ENCODE measurements around the gene TMCO4. TPM values are rescaled to one million over a fixed set of nuclear protein-coding genes. Genes with fewer than 3 reads are reported as not detected.
A peak's percentile ranks its signal among the peaks of the same experiment; 100 is the strongest.

Gene TMCO4
- total and polyA plus RNA-seq, 8 donors = 15.7 to 22.1 (median 18.9) TPM

DNA sequence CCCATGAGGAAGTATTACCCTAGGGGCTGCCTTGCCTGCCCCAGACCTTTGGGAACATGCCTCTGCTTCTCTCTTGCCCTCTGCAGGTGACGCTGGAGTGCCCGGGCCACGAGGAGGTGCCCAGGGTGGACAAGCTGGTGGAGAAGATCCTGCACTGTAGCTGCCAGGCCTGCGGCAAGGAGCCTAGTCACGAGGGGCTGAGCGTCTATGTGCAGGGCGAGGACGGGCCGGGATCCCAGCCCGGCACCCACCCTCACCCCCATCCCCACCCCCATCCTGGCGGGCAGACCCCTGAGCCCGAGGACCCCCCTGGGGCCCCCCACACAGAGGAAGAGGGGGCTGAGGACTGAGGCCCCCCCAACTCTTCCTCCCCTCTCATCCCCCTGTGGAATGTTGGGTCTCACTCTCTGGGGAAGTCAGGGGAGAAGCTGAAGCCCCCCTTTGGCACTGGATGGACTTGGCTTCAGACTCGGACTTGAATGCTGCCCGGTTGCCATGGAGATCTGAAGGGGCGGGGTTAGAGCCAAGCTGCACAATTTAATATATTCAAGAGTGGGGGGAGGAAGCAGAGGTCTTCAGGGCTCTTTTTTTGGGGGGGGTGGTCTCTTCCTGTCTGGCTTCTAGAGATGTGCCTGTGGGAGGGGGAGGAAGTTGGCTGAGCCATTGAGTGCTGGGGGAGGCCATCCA lies 142.8 kb downstream of the TMCO4 start:
- ATAC-seq = no peak
- intact Hi-C loops (cut with DNase I) = loop anchor here in 1 of 2 donors (10.0 kb wide), 1 partner anchor 312 kb away; no protein-coding TSS in a partner anchor
- Histone ChIP-seq H3K27ac (no peak overlapping the region), H3K36me3 (no peaks in the 10 kb centered on the region), H3K4me3 (no peak overlapping the region), H3K9me3 (no peaks in the 10 kb centered on the region), H3K27me3 (peaks cover 0 to 24% of the 10 kb centered on the region in 2 donors), H3K4me1 (peaks cover 8 to 13% of the 10 kb centered on the region in 2 donors)
- peak in 1 of 4 donors; percentile 2 for DNase-seq
- TF ChIP-seq, protein P1, sequence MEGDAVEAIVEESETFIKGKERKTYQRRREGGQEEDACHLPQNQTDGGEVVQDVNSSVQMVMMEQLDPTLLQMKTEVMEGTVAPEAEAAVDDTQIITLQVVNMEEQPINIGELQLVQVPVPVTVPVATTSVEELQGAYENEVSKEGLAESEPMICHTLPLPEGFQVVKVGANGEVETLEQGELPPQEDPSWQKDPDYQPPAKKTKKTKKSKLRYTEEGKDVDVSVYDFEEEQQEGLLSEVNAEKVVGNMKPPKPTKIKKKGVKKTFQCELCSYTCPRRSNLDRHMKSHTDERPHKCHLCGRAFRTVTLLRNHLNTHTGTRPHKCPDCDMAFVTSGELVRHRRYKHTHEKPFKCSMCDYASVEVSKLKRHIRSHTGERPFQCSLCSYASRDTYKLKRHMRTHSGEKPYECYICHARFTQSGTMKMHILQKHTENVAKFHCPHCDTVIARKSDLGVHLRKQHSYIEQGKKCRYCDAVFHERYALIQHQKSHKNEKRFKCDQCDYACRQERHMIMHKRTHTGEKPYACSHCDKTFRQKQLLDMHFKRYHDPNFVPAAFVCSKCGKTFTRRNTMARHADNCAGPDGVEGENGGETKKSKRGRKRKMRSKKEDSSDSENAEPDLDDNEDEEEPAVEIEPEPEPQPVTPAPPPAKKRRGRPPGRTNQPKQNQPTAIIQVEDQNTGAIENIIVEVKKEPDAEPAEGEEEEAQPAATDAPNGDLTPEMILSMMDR (IDR thresholded peaks at IDR 0.05) = no peak

DNA sequence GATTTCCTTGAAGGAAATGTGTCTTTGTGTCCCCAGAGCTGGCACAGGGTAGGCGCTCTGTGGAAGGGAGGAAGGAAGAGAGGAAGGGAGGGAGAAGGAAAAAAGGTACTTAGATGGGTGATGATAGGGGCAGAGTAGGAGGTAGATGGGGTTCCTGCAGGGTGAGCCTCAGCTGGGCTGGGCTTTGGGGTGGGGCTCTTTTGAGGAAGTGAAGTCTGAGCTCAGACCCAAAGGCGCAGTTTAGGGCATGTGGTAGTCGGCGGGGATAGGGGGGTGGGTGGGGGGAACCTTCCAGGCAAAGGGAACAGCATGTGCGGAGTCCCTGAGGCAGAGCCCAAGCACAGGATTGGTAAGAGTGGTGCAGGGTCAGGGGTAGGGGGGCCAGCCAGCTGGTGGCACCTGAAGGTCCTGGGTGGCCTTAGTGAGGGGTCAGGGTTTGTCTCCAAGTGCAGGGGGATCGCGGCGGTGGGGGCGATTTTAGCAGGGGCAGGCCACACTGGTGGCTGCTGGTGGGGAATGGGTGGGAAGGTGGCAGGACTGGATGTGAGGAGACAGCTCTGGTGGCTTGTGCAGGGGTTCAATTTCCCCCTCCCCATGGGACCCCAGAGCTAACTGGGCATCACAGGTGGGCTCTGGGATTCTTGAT lies 143.5 kb downstream of the TMCO4 start:
- intact Hi-C loops (cut with DNase I) = loop anchor here in 1 of 2 donors (10.0 kb wide), 1 partner anchor 311 kb away; no protein-coding TSS in a partner anchor
- TF ChIP-seq, protein P1 (IDR thresholded peaks at IDR 0.05) = no peak
- no peak for ATAC-seq
- H3K9me3 ChIP-seq = no peaks in the 10 kb centered on the region
- H3K4me1 ChIP-seq = peaks cover 10 to 13% of the 10 kb centered on the region in 2 donors
- no peak overlapping the region for H3K27ac ChIP-seq
- DNase-seq = no peak
- H3K27me3 ChIP-seq = peaks cover 0 to 18% of the 10 kb centered on the region in 2 donors
- no peak overlapping the region for H3K4me3 ChIP-seq
- H3K36me3 ChIP-seq = no peaks in the 10 kb centered on the region

DNA sequence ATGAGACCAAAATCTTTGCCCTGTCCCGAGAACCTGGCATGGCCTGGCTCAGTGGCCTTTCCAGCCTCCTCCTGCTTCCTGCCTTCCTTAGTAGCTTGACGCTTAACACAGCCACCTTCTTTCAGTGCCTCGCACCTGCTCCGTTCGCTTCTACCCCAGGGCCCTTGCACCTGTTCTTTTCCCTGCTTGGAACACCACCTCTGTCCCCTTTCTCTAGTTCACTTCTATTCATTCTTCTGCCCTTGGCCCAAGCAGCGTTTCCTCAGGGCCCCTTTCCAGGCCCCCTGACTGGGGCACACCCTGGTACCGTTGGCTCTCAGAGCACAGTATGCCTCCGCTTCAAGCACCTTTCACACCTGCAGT lies 144.0 kb downstream of the TMCO4 start:
- no peak overlapping the region for H3K27ac ChIP-seq
- intact Hi-C loops (cut with DNase I) = loop anchor here in 1 of 2 donors (10.0 kb wide), 1 partner anchor 311 kb away; no protein-coding TSS in a partner anchor
- peaks cover 0 to 12% of the 10 kb centered on the region in 2 donors for H3K27me3 ChIP-seq
- no peaks in the 10 kb centered on the region for H3K9me3 ChIP-seq
- no peaks in the 10 kb centered on the region for H3K36me3 ChIP-seq
- ATAC-seq (no peak), DNase-seq (no peak)
- TF ChIP-seq, protein P1 (IDR thresholded peaks at IDR 0.05) = no peak
- H3K4me1 ChIP-seq = peaks cover 13 to 15% of the 10 kb centered on the region in 2 donors
- no peak overlapping the region for H3K4me3 ChIP-seq

DNA sequence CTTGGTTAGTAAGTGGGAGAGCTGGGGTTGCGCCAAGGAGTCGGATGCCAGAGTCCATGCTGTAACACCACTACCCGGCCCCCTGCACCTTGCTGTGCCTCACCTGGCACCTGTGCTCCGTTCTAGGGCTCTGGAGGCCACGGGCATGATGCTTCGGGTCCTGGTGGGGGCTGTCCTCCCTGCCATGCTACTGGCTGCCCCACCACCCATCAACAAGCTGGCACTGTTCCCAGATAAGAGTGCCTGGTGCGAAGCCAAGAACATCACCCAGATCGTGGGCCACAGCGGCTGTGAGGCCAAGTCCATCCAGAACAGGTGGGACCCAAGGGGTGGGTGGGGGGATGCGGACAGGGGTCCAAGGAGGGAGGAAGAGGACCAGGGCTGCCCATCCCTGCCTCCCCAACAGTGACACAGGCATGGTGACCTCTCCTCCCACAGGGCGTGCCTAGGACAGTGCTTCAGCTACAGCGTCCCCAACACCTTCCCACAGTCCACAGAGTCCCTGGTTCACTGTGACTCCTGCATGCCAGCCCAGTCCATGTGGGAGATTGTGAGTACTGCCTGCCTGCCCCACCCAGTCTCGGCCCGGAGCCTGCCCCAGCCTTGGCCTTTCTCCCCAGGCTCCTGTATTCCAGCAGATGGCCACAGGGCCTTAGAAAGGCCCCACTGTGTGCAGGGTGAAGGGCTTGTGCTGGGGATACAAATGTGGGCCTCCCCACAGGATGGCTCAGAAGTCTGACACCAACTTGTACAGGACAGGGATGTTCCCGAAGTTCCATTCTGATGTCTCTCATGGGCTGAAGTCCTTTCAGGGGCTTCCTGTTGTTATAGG lies 144.6 kb downstream of the TMCO4 start:
- ATAC-seq (peak; percentile 1), DNase-seq (no peak)
- H3K27ac ChIP-seq = no peak overlapping the region
- H3K27me3 ChIP-seq = peaks cover 0 to 6% of the 10 kb centered on the region in 2 donors
- H3K36me3 ChIP-seq = no peaks in the 10 kb centered on the region
- no peaks in the 10 kb centered on the region for H3K9me3 ChIP-seq
- intact Hi-C loops (cut with DNase I) = loop anchor here in 1 of 2 donors (10.0 kb wide), 1 partner anchor 310 kb away; no protein-coding TSS in a partner anchor
- TF ChIP-seq, protein P1 (IDR thresholded peaks at IDR 0.05) = no peak
- no peak overlapping the region for H3K4me3 ChIP-seq
- peaks cover 13 to 19% of the 10 kb centered on the region in 2 donors for H3K4me1 ChIP-seq

Measured in left lung (tissue), 10 donors.